ENCODE measurements around the gene HCRTR1.

DNA sequence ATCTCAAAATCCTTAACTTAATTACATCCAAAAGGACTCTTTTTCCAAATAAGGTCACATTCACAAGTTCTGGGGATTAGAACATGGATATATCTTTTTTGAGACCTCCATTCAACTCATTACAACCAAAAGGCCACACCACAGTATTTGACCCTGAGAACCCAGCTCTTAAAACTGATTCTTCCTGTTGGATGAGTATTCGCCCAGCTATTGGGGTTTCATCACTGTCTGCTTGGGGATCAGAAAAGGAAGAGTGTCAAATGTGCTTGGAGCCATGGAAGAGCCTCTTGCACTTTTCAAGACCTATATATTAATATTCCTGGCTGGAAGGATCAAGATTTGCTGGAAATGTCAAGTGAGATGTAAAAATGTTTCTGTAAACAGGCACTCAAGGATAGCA, 46.6 kb upstream of the HCRTR1 start:
- TF ChIP-seq, protein P1, sequence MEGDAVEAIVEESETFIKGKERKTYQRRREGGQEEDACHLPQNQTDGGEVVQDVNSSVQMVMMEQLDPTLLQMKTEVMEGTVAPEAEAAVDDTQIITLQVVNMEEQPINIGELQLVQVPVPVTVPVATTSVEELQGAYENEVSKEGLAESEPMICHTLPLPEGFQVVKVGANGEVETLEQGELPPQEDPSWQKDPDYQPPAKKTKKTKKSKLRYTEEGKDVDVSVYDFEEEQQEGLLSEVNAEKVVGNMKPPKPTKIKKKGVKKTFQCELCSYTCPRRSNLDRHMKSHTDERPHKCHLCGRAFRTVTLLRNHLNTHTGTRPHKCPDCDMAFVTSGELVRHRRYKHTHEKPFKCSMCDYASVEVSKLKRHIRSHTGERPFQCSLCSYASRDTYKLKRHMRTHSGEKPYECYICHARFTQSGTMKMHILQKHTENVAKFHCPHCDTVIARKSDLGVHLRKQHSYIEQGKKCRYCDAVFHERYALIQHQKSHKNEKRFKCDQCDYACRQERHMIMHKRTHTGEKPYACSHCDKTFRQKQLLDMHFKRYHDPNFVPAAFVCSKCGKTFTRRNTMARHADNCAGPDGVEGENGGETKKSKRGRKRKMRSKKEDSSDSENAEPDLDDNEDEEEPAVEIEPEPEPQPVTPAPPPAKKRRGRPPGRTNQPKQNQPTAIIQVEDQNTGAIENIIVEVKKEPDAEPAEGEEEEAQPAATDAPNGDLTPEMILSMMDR (IDR thresholded peaks at IDR 0.05) = no peak
- no peak for TF ChIP-seq POLR2A (IDR thresholded peaks at IDR 0.05)

Measured in thyroid gland (tissue), 4 donors.